ENCODE data around the gene GAR1. TPM values are rescaled to one million over a fixed set of nuclear protein-coding genes. Genes with fewer than 3 reads are reported as not detected.

GAR1 gene
- polyA plus RNA-seq, 2 of the 4 experiments (the other 2 are of a cell fraction), result 44.1 to 69.6 TPM

DNA sequence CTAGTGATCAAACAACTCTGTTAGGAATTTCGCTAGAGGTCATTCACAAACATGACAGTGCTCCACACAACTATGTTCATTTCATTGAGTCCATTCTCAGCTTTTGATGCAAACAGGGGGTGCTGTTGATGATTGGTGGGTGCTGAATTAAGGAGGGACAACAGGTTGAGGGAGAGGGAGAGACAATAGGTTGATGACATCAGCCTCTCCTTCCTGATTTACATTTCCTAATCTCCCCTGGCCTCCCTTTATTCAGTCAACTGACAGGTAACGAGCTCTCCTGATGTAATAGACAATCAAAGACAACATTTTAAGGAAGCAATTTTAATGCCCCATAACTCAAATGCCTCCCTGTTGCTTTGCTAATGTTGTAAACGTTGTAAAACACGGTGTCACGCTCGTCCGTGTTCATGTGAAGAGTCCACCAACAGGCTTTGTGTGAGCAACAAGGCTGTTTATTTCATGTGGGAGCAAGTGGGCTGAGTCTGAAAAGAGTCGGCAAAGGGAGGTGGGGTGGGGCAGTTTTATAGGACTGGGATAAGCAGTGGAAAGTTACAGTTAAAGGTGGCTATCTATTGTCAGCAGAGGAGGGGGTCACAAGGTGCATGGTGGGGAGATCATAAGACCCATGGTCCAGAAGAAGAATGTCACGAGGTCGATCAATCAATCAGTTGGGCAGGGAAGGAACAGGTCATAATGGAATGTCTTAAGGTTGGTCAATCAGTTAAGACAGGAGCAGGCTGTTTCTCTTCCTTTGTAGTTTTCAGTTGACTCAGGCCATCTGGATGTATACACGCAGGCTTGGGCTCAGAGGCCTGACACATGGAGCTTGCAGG lies 4.8 kb upstream of the GAR1 start:
- FAIRE-seq, result no peak
- Histone ChIP-seq H3K9me3 (no peaks in the 10 kb centered on the region), H3K4me1 (no peaks in the 10 kb centered on the region), H3K27ac (no peak overlapping the region), H3K4me2 (no peak overlapping the region), H3K4me3 (no peak overlapping the region)
- ChIA-PET CTCF (no interaction called here), POLR2A (no interaction called here)
- no peak for ATAC-seq
- no peak for DNase-seq (ENCODE audit: low read depth in 1 of 2, low spot score in 1 of 2)
- 47% methylated on average over 11 of the region's 11 CpGs for WGBS (ENCODE audit: missing lambda C conversion rate)
- no peak for TF ChIP-seq KDM5A (IDR thresholded peaks at IDR 0.05)
- no peak for TF ChIP-seq CEBPB (IDR thresholded peaks at IDR 0.05)
- no peak for TF ChIP-seq HOXA7 (CRISPR knock-in tag; IDR thresholded peaks at IDR 0.05)
- no peak for TF ChIP-seq RARB (CRISPR knock-in tag; IDR thresholded peaks at IDR 0.05)
- TF ChIP-seq GATA3 (IDR thresholded peaks at IDR 0.05; ENCODE audit: borderline replicate concordance), result no peak
- no peak for TF ChIP-seq MAFK (IDR thresholded peaks at IDR 0.05; ENCODE audit: partially characterized antibody)
- no peak for TF ChIP-seq HEYL (CRISPR knock-in tag; IDR thresholded peaks at IDR 0.05)
- no peak for TF ChIP-seq FOSL2 (IDR thresholded peaks at IDR 0.05)
- no peak for TF ChIP-seq FOSL2 (CRISPR knock-in tag; IDR thresholded peaks at IDR 0.05)
- TF ChIP-seq HOXB5 (CRISPR knock-in tag; IDR thresholded peaks at IDR 0.05), result no peak
- TF ChIP-seq, protein P1, sequence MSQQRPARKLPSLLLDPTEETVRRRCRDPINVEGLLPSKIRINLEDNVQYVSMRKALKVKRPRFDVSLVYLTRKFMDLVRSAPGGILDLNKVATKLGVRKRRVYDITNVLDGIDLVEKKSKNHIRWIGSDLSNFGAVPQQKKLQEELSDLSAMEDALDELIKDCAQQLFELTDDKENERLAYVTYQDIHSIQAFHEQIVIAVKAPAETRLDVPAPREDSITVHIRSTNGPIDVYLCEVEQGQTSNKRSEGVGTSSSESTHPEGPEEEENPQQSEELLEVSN (IDR thresholded peaks at IDR 0.05; ENCODE audit: borderline replicate concordance, low read depth), result no peak
- TF ChIP-seq PHF8 (IDR thresholded peaks at IDR 0.05; ENCODE audit: borderline replicate concordance, low read depth), result no peak
- no peak for TF ChIP-seq HDAC2 (IDR thresholded peaks at IDR 0.05)
- TF ChIP-seq HOXB13 (CRISPR knock-in tag; IDR thresholded peaks at IDR 0.05; ENCODE audit: low read depth), result no peak
- TF ChIP-seq POLR2AphosphoS2 (conservative IDR thresholded peaks at IDR 0.05; ENCODE audit: low read length), result no peak

DNA sequence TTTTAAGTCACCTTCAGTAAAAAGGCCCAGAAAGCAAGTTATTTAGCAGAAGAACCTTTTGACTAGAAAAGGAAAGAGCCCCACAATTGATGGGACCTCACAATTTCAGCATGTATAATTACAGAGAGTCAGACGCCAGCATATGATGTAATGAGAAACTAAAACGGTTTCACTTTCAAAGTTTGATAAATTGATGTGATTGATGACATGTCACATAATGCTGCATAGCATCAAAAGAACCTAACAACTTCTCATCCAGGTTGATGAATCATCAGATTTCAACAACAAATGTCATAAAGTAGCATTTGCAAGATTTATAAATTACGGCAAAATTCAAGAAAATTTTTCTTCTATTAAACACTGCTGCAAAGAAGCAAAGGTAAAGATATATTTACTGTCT lies 3.9 kb upstream of the GAR1 start:
- Histone ChIP-seq H3K4me3 (no peak overlapping the region), H3K4me2 (no peak overlapping the region), H3K4me1 (peaks cover 2% of the 10 kb centered on the region; the same call in 2 of the 3 replicates), H3K9me3 (no peaks in the 10 kb centered on the region), H3K27ac (no peak overlapping the region)
- no peak for DNase-seq (ENCODE audit: low read depth in 1 of 2, low spot score in 1 of 2)
- WGBS (ENCODE audit: missing lambda C conversion rate), result 52% methylated on average over 3 of the region's 3 CpGs
- TF ChIP-seq MAFK (IDR thresholded peaks at IDR 0.05; ENCODE audit: partially characterized antibody) (no peak), MAZ (IDR thresholded peaks at IDR 0.05; ENCODE audit: borderline replicate concordance, low read depth, low read length) (no peak), ZNF302 (CRISPR knock-in tag; IDR thresholded peaks at IDR 0.05) (no peak), HDAC2 (IDR thresholded peaks at IDR 0.05) (no peak), MYC (IDR thresholded peaks at IDR 0.05; ENCODE audit: borderline replicate concordance, low read length) (no peak), ESRRA (IDR thresholded peaks at IDR 0.05; ENCODE audit: borderline replicate concordance, low read length) (no peak), KDM5A (IDR thresholded peaks at IDR 0.05) (no peak), CEBPB (IDR thresholded peaks at IDR 0.05) (no peak), BHLHE40 (IDR thresholded peaks at IDR 0.05; ENCODE audit: low read depth, low read length) (no peak), ZFP36 (IDR thresholded peaks at IDR 0.05; ENCODE audit: borderline replicate concordance, partially characterized antibody) (no peak), EP300 (IDR thresholded peaks at IDR 0.05) (no peak), FOSL2 (IDR thresholded peaks at IDR 0.05) (no peak), FOSL2 (CRISPR knock-in tag; IDR thresholded peaks at IDR 0.05) (no peak), SREBF2 (IDR thresholded peaks at IDR 0.05) (no peak), TFCP2L1 (CRISPR knock-in tag; IDR thresholded peaks at IDR 0.05) (no peak), HOXA7 (CRISPR knock-in tag; IDR thresholded peaks at IDR 0.05) (no peak), PHF8 (IDR thresholded peaks at IDR 0.05; ENCODE audit: borderline replicate concordance, low read depth) (no peak), JUNB (IDR thresholded peaks at IDR 0.05) (no peak)
- TF ChIP-seq, protein P2, sequence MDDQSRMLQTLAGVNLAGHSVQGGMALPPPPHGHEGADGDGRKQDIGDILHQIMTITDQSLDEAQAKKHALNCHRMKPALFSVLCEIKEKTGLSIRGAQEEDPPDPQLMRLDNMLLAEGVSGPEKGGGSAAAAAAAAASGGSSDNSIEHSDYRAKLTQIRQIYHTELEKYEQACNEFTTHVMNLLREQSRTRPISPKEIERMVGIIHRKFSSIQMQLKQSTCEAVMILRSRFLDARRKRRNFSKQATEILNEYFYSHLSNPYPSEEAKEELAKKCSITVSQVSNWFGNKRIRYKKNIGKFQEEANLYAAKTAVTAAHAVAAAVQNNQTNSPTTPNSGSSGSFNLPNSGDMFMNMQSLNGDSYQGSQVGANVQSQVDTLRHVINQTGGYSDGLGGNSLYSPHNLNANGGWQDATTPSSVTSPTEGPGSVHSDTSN (IDR thresholded peaks at IDR 0.05), result no peak
- TF ChIP-seq, protein P3, sequence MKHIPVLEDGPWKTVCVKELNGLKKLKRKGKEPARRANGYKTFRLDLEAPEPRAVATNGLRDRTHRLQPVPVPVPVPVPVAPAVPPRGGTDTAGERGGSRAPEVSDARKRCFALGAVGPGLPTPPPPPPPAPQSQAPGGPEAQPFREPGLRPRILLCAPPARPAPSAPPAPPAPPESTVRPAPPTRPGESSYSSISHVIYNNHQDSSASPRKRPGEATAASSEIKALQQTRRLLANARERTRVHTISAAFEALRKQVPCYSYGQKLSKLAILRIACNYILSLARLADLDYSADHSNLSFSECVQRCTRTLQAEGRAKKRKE (CRISPR knock-in tag; IDR thresholded peaks at IDR 0.05; ENCODE audit: low read depth), result no peak
- TF ChIP-seq, protein P1 (IDR thresholded peaks at IDR 0.05; ENCODE audit: borderline replicate concordance, low read depth), result no peak
- ChIA-PET POLR2A (no interaction called here), CTCF (no interaction called here)
- no peak for FAIRE-seq
- no peak for ATAC-seq

Data from A549 (cell line).